Left lung (tissue), 10 donors: ENCODE results near the gene CHERP. TPM values are rescaled to one million over a fixed set of nuclear protein-coding genes. Genes with fewer than 3 reads are reported as not detected.
"Not testable (repeated sequence)": the region's sequence is repeated elsewhere in the genome, so short reads cannot be mapped to it uniquely, and the experiment has no call there.

Experiments
- ATAC-seq: fragments of 200-7000 bp; cut with Tn5 transposase; one replicate; pipeline ENCODE4 v1.9.1; 2020; ENCODE audit warnings: moderate library complexity
- DNase-seq, 4 donors: peaks; one replicate each; pipeline ENCODE4 v3.0.0-alpha.2; 2013 to 2020
- H3K27ac ChIP-seq, 2 donors: fragments of 200-600 bp; sonication (generic) in 1 of 2; one replicate each; pipeline versions ENCODE4 v1.5.0 to v1.8.0; 2020 to 2021
- H3K27me3 ChIP-seq, 2 donors: fragments of 200-600 bp; sonication (generic) in 1 of 2; one replicate each; pipeline versions ENCODE4 v1.5.0 to v1.8.0; 2020 to 2021
- H3K36me3 ChIP-seq, 2 donors: fragments of 200-600 bp; sonication (generic) in 1 of 2; one replicate each; pipeline versions ENCODE4 v1.5.0 to v1.8.0; 2020 to 2021
- H3K4me1 ChIP-seq, 2 donors: fragments of 200-600 bp; one replicate each; pipeline ENCODE4 v1.8.0; 2021
- H3K4me3 ChIP-seq, 2 donors: fragments of 200-600 bp; sonication (generic) in 1 of 2; one replicate each; pipeline versions ENCODE4 v1.5.0 to v1.8.0; 2020 to 2021; ENCODE audit warnings: mild to moderate bottlenecking in 1 of 2
- H3K9me3 ChIP-seq, 2 donors: fragments of 200-600 bp; sonication (generic) in 1 of 2; one replicate each; pipeline versions ENCODE4 v1.5.0 to v1.8.0; 2020 to 2021
- CTCF ChIP-seq, 2 donors: fragments of 200-600 bp; sonication (generic) in 1 of 2; IDR thresholded peaks; one replicate each; pipeline versions ENCODE4 v1.5.0 to v1.8.0; 2021; ENCODE audit warnings: antibody characterized with exemption in 2 of 2
- intact Hi-C, 2 donors: fragments of 100-400 bp; cut with DNase I; formaldehyde crosslinking; loops; one replicate each; pipeline versions ENCODE4 v1.11.2 to v1.14.2; 2022
- polyA plus RNA-seq, 6 donors: library from polyadenylated mRNA; unstranded; fragments of 120-200 nt; gene quantifications; one replicate each; pipeline ENCODE4 v1.2.1, GENCODE V29; 2013; ENCODE audit not compliant: insufficient read length in 6 of 6
- total RNA-seq, 2 donors: library from RNA; stranded (reverse); fragmentation: NEBNext Ultra II Directional; extraction: Animal tissue kit (Norgen Biotek cat#: 25700); gene quantifications; one replicate each; pipeline ENCODE4 v1.2.1, GENCODE V29; 2021
- donor health status: DM: no; HTN: yes; CAD: no.
- donor health status: DM: no; HTN: no; CAD: no.

CHERP gene
- total and polyA plus RNA-seq, 8 donors: 28.1 to 52.3 (median 40.3) TPM

DNA sequence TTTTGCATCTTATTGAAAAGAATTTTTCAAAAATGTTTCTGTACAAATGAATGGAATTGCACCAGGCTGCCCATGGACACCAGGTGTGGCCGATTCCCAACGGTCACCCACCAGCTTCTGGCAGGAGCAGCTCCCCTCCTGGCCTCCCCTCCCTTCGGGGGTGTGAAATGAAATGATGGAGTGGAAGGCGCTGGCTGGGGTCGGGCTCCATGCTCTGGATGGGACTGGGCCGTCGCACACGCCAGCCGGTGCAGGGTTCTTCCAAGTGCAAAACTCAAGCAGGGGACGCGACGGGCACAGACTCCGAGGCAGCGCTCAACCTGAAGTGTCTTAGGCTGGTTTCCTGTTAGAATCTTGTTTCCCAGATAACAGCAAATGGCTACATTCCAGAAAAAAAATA is 24.2 kb downstream of the CHERP start:
- Histone ChIP-seq H3K36me3 (peaks cover 3 to 86% of the 10 kb centered on the region in 2 donors), H3K27ac (no peak overlapping the region), H3K4me3 (no peak overlapping the region), H3K9me3 (no peaks in the 10 kb centered on the region), H3K27me3 (no peaks in the 10 kb centered on the region), H3K4me1 (no peaks in the 10 kb centered on the region)
- intact Hi-C loops: no loop called here
- no peak for ATAC-seq
- TF ChIP-seq CTCF (IDR thresholded peaks at IDR 0.05): no peak
- no peak for DNase-seq

- no peak overlapping the region for H3K27ac ChIP-seq
- no peaks in the 10 kb centered on the region for H3K27me3 ChIP-seq
- TF ChIP-seq CTCF (IDR thresholded peaks at IDR 0.05): no peak
- no peak overlapping the region for H3K4me3 ChIP-seq
- no peak for ATAC-seq
- H3K4me1 ChIP-seq: no peaks in the 10 kb centered on the region
- no peak for DNase-seq
- intact Hi-C loops: no loop called here
- no peaks in the 10 kb centered on the region for H3K9me3 ChIP-seq
- H3K36me3 ChIP-seq: peaks cover 3 to 84% of the 10 kb centered on the region in 2 donors
Measured at GRCh38 chr19:16516923-16517610, 25.2 kb downstream of the CHERP start.

DNA sequence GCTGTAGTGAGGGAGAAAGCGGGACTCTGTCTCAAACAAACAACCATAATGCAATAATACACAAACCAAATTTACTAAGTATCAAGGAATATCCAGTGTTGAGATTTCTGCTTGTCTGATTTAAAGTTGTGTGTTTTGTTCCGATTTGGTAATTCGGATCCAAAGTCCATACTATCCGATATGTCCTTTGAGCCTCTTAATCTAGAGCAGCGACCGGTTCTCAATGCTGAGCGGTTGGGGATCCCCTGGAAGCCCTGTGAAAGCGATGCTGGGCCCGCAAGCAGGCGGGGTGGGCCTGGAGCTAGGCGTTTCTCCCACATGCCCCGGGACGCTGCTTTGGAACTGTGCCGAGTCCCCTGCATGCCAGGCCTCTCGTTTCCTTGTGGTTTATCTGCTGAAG is 25.9 kb downstream of the CHERP start:
- H3K4me1 ChIP-seq: no peaks in the 10 kb centered on the region
- no peaks in the 10 kb centered on the region for H3K9me3 ChIP-seq
- DNase-seq (no peak), ATAC-seq (no peak)
- intact Hi-C loops: no loop called here
- peaks cover 3 to 83% of the 10 kb centered on the region in 2 donors for H3K36me3 ChIP-seq
- no peak overlapping the region for H3K4me3 ChIP-seq
- H3K27me3 ChIP-seq: no peaks in the 10 kb centered on the region
- H3K27ac ChIP-seq: no peak overlapping the region
- no peak for TF ChIP-seq CTCF (IDR thresholded peaks at IDR 0.05)

DNA sequence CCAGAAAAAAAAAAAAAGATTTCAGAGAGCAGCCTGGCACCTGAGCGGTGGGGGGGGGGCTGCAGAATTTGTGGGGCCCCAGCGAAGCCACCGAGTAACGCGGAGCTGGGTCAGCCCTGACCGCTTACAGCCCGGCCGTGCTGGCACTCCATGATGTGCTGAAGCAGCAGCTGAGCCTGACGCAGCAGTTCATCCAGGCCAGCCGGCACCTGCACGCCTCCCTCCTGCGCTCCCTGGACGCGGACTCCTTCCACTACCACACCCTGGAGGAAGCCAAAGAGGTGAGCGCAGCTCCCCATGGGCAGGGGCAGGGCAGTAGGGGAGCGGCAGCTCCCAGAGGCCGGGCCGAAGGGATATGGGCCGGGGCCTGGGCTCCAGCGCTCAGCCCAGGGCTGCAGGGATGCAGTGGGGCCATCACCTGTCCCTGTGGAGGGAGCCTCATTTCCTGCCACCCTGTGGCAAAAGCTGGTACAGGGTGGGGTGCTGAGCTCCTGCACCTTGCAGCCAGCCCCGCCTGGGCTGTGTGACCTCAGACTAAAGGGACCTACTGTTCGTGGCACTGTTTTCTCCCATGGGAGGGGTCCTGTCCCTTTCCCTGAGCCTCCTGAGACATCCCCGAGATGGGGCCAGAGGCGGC is 27.7 kb downstream of the CHERP start:
- no peak overlapping the region for H3K4me3 ChIP-seq
- H3K36me3 ChIP-seq: peaks cover 0 to 75% of the 10 kb centered on the region in 2 donors
- no peaks in the 10 kb centered on the region for H3K27me3 ChIP-seq
- ATAC-seq: no peak
- DNase-seq: no peak
- no peaks in the 10 kb centered on the region for H3K4me1 ChIP-seq
- H3K27ac ChIP-seq: no peak overlapping the region
- H3K9me3 ChIP-seq: no peaks in the 10 kb centered on the region
- intact Hi-C loops: no loop called here
- no peak for TF ChIP-seq CTCF (IDR thresholded peaks at IDR 0.05)

- H3K9me3 ChIP-seq, H3K4me3 ChIP-seq, ATAC-seq, H3K27ac ChIP-seq, DNase-seq, intact Hi-C loops, H3K27me3 ChIP-seq, H3K4me1 ChIP-seq: not testable (repeated sequence)
- H3K36me3 ChIP-seq: peaks cover 0 to 62% of the 10 kb centered on the region in 2 donors
Measured at GRCh38 chr19:16512611-16513010, 29.6 kb downstream of the CHERP start.
